Natural killer cell (primary cell): Measurements from ENCODE around the gene EDC3. TPM values are rescaled to one million over a fixed set of nuclear protein-coding genes. Genes with fewer than 3 reads are reported as not detected.
A peak's percentile ranks its signal among the peaks of the same experiment; 100 is the strongest.
"Not testable (repeated sequence)": the region's sequence is repeated elsewhere in the genome, so short reads cannot be mapped to it uniquely, and the experiment has no call there.

Source experiments
- ATAC-seq, 3 donors: fragments of 150-1000 bp in 2 of 3; fragments of 200-7000 bp in 1 of 3; cut with Tn5 transposase; 1 replicate in 1 of 3; 2 replicates in 2 of 3; pipeline ENCODE4 v1.10.0; 2021; ENCODE audit warnings: mild to moderate bottlenecking in 2 of 3, moderate library complexity in 2 of 3
- DNase-seq, 2 donors: peaks; one replicate each; pipeline versions ENCODE4 v3.0.0 to v3.0.0-alpha.2; 2013 to 2021; ENCODE audit warnings: mixed read lengths in 1 of 2
- H3K27ac ChIP-seq: one replicate; pipeline ENCODE4 v1.5.1; 2013; ENCODE audit warnings: mild to moderate bottlenecking, low read length
- H3K27me3 ChIP-seq: one replicate; pipeline ENCODE4 v1.6.1; 2013; ENCODE audit warnings: low read length; ENCODE audit not compliant: control insufficient read depth, insufficient read depth
- H3K36me3 ChIP-seq: one replicate; pipeline ENCODE4 v1.6.1; 2013; ENCODE audit warnings: low read length; ENCODE audit not compliant: control insufficient read depth, insufficient read depth
- H3K4me1 ChIP-seq: one replicate; pipeline ENCODE4 v1.6.1; 2013; ENCODE audit warnings: low read length; ENCODE audit not compliant: control insufficient read depth, insufficient read depth
- H3K4me3 ChIP-seq: one replicate; pipeline ENCODE4 v1.5.1; 2013; ENCODE audit warnings: low read length
- H3K9me3 ChIP-seq: one replicate; pipeline ENCODE4 v1.6.1; 2013; ENCODE audit warnings: low read length; ENCODE audit not compliant: control insufficient read depth, insufficient read depth
- H3K27ac Mint-ChIP-seq, 2 donors: one replicate each; pipeline ENCODE4 v1.8.0; 2022; ENCODE audit warnings: mild to moderate bottlenecking in 2 of 2, mixed read lengths in 2 of 2, moderate library complexity in 1 of 2
- H3K27me3 Mint-ChIP-seq, 2 donors: one replicate each; pipeline ENCODE4 v1.8.0; 2022; ENCODE audit warnings: low read depth in 2 of 2, mixed read lengths in 2 of 2
- H3K36me3 Mint-ChIP-seq: one replicate; pipeline ENCODE4 v1.8.0; 2022; ENCODE audit warnings: mixed read lengths
- H3K4me1 Mint-ChIP-seq, 2 donors: one replicate each; pipeline ENCODE4 v1.8.0; 2022; ENCODE audit warnings: mixed read lengths in 2 of 2
- H3K4me3 Mint-ChIP-seq: one replicate; pipeline ENCODE4 v1.8.0; 2022; ENCODE audit warnings: mild to moderate bottlenecking, moderate library complexity, mixed read lengths
- H3K9me3 Mint-ChIP-seq, 2 donors: one replicate each; pipeline ENCODE4 v1.8.0; 2022; ENCODE audit warnings: mixed read lengths in 2 of 2
- WGBS: methylation state at CpG from one replicate; pipeline ENCODE4 v1.1.7; 2013; ENCODE audit warnings: missing lambda C conversion rate; ENCODE audit not compliant: insufficient coverage; 5-methylcytosine and 5-hydroxymethylcytosine counted together
- intact Hi-C: fragments of 100-400 bp; cut with micrococcal nuclease; formaldehyde crosslinking; loops from one replicate; pipeline ENCODE4 v1.14.2; 2022
- total RNA-seq, 4 donors: library from RNA; stranded (reverse); fragments of 120-200 nt in 1 of 4; gene quantifications; one replicate each; pipeline versions ENCODE4 v1.2.3 to v1.2.4, GENCODE V29; 2013 to 2022
- TF ChIP-seq, protein P1 (sequence below): fragments of 200-600 bp; IDR thresholded peaks from one replicate; pipeline ENCODE4 v1.8.0; 2022; ENCODE audit warnings: antibody characterized with exemption

The EDC3 gene
- total RNA-seq, 3 donors from 2014 or later (not counting 1 experiment from before 2014, with no cell fraction given): 22.4 to 39.2 (median 32.6) TPM

GRCh38 chr15:74664028-74664616 is 31.7 kb downstream of the EDC3 start:
- Histone ChIP-seq H3K4me3 (no peak overlapping the region), H3K4me1 (no peaks in the 10 kb centered on the region), H3K27me3 (no peaks in the 10 kb centered on the region), H3K9me3 (no peaks in the 10 kb centered on the region), H3K27ac (no peak overlapping the region), H3K36me3 (peaks cover 7% of the 10 kb centered on the region)
- peak overlapping the region in 1 of 2 donors; percentile 20 for H3K27ac Mint-ChIP-seq
- 84% methylated on average over 2 of the region's 2 CpGs for WGBS
- DNase-seq (no peak), ATAC-seq (no peak)
- intact Hi-C loops: no loop called here
- no peaks in the 10 kb centered on the region for H3K9me3 Mint-ChIP-seq
- no peaks in the 10 kb centered on the region for H3K27me3 Mint-ChIP-seq
- peaks cover 6 to 10% of the 10 kb centered on the region in 2 donors for H3K4me1 Mint-ChIP-seq
- TF ChIP-seq, protein P1, sequence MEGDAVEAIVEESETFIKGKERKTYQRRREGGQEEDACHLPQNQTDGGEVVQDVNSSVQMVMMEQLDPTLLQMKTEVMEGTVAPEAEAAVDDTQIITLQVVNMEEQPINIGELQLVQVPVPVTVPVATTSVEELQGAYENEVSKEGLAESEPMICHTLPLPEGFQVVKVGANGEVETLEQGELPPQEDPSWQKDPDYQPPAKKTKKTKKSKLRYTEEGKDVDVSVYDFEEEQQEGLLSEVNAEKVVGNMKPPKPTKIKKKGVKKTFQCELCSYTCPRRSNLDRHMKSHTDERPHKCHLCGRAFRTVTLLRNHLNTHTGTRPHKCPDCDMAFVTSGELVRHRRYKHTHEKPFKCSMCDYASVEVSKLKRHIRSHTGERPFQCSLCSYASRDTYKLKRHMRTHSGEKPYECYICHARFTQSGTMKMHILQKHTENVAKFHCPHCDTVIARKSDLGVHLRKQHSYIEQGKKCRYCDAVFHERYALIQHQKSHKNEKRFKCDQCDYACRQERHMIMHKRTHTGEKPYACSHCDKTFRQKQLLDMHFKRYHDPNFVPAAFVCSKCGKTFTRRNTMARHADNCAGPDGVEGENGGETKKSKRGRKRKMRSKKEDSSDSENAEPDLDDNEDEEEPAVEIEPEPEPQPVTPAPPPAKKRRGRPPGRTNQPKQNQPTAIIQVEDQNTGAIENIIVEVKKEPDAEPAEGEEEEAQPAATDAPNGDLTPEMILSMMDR: no peak
- H3K36me3 Mint-ChIP-seq: no peaks in the 10 kb centered on the region
- H3K4me3 Mint-ChIP-seq: no peak overlapping the region

GRCh38 chr15:74663303-74664027 is 32.4 kb downstream of the EDC3 start:
- Mint-ChIP-seq H3K9me3 (no peaks in the 10 kb centered on the region), H3K27me3 (no peaks in the 10 kb centered on the region), H3K36me3 (no peaks in the 10 kb centered on the region), H3K27ac (no peak overlapping the region), H3K4me3 (no peak overlapping the region), H3K4me1 (peaks cover 6 to 10% of the 10 kb centered on the region in 2 donors)
- intact Hi-C loops: no loop called here
- WGBS: 79% methylated on average over 3 of the region's 8 CpGs
- Histone ChIP-seq H3K9me3 (no peaks in the 10 kb centered on the region), H3K27ac (no peak overlapping the region), H3K4me1 (no peaks in the 10 kb centered on the region), H3K27me3 (no peaks in the 10 kb centered on the region), H3K4me3 (no peak overlapping the region), H3K36me3 (peaks cover 7% of the 10 kb centered on the region)
- TF ChIP-seq, protein P1: no peak
- ATAC-seq: no peak
- DNase-seq: no peak

GRCh38 chr15:74662064-74662860 is 33.6 kb downstream of the EDC3 start:
- H3K27me3 Mint-ChIP-seq: no peaks in the 10 kb centered on the region
- ATAC-seq: no peak
- Histone ChIP-seq H3K4me1 (no peaks in the 10 kb centered on the region), H3K9me3 (no peaks in the 10 kb centered on the region), H3K27me3 (no peaks in the 10 kb centered on the region), H3K27ac (no peak overlapping the region), H3K4me3 (no peak overlapping the region), H3K36me3 (no peaks in the 10 kb centered on the region)
- H3K36me3 Mint-ChIP-seq: no peaks in the 10 kb centered on the region
- no peaks in the 10 kb centered on the region for H3K9me3 Mint-ChIP-seq
- peaks cover 15 to 16% of the 10 kb centered on the region in 2 donors for H3K4me1 Mint-ChIP-seq
- H3K4me3 Mint-ChIP-seq: no peak overlapping the region
- 93% methylated on average over 3 of the region's 4 CpGs for WGBS
- TF ChIP-seq, protein P1: no peak
- no peak overlapping the region for H3K27ac Mint-ChIP-seq
- DNase-seq: no peak
- intact Hi-C loops: no loop called here

GRCh38 chr15:74661280-74661679 is 34.5 kb downstream of the EDC3 start:
- ATAC-seq, H3K4me3 ChIP-seq, H3K27ac ChIP-seq, H3K27me3 Mint-ChIP-seq, H3K27me3 ChIP-seq, H3K9me3 Mint-ChIP-seq, intact Hi-C loops, DNase-seq, H3K27ac Mint-ChIP-seq, H3K36me3 ChIP-seq, H3K36me3 Mint-ChIP-seq, H3K4me3 Mint-ChIP-seq, H3K4me1 ChIP-seq, H3K9me3 ChIP-seq: not testable (repeated sequence)
- peaks cover 15 to 16% of the 10 kb centered on the region in 2 donors for H3K4me1 Mint-ChIP-seq
- WGBS: 98% methylated on average over 8 of the region's 8 CpGs
